ENCODE data around the gene RIMBP2.
A peak's percentile ranks its signal among the peaks of the same experiment; 100 is the strongest.

Gene RIMBP2

GRCh38 chr12:130634866-130635265 is 81.2 kb downstream of the RIMBP2 start:
- Histone ChIP-seq H3K4me1 (ENCODE audit: control insufficient read depth, low read depth, low read length) (peaks cover 25% of the 10 kb centered on the region), H3K36me3 (ENCODE audit: control insufficient read depth, low read depth, low read length) (no peaks in the 10 kb centered on the region), H3K9me3 (ENCODE audit: control insufficient read depth, low read depth, low read length) (no peaks in the 10 kb centered on the region), H3K4me3 (ENCODE audit: low read length) (no peak overlapping the region), H3K9ac (ENCODE audit: low read length) (no peak overlapping the region), H3K27ac (ENCODE audit: low read length) (no peak overlapping the region), H3K27me3 (ENCODE audit: control insufficient read depth, insufficient read depth, low read length) (peaks cover 35% of the 10 kb centered on the region)

- no peak overlapping the region for H3K27ac ChIP-seq (ENCODE audit: low read length)
- H3K27me3 ChIP-seq (ENCODE audit: control insufficient read depth, insufficient read depth, low read length): peaks cover 35% of the 10 kb centered on the region
- H3K36me3 ChIP-seq (ENCODE audit: control insufficient read depth, low read depth, low read length): no peaks in the 10 kb centered on the region
- peaks cover 25% of the 10 kb centered on the region for H3K4me1 ChIP-seq (ENCODE audit: control insufficient read depth, low read depth, low read length)
- no peaks in the 10 kb centered on the region for H3K9me3 ChIP-seq (ENCODE audit: control insufficient read depth, low read depth, low read length)
- H3K4me3 ChIP-seq (ENCODE audit: low read length): peak overlapping the region; percentile 40
- H3K9ac ChIP-seq (ENCODE audit: low read length): no peak overlapping the region
Observed at GRCh38 chr12:130633771-130634170, 82.3 kb downstream of the RIMBP2 start.

- H3K27ac ChIP-seq (ENCODE audit: low read length): no peak overlapping the region
- no peak overlapping the region for H3K9ac ChIP-seq (ENCODE audit: low read length)
- no peaks in the 10 kb centered on the region for H3K9me3 ChIP-seq (ENCODE audit: control insufficient read depth, low read depth, low read length)
- H3K4me3 ChIP-seq (ENCODE audit: low read length): no peak overlapping the region
- H3K27me3 ChIP-seq (ENCODE audit: control insufficient read depth, insufficient read depth, low read length): peaks cover 35% of the 10 kb centered on the region
- no peaks in the 10 kb centered on the region for H3K36me3 ChIP-seq (ENCODE audit: control insufficient read depth, low read depth, low read length)
- peaks cover 25% of the 10 kb centered on the region for H3K4me1 ChIP-seq (ENCODE audit: control insufficient read depth, low read depth, low read length)
Observed at GRCh38 chr12:130632642-130633041, 83.5 kb downstream of the RIMBP2 start.

GRCh38 chr12:130628304-130628703 is 87.8 kb downstream of the RIMBP2 start:
- H3K27me3 ChIP-seq (ENCODE audit: control insufficient read depth, insufficient read depth, low read length): peaks cover 15% of the 10 kb centered on the region
- H3K9ac ChIP-seq (ENCODE audit: low read length): no peak overlapping the region
- H3K27ac ChIP-seq (ENCODE audit: low read length): no peak overlapping the region
- H3K4me1 ChIP-seq (ENCODE audit: control insufficient read depth, low read depth, low read length): peaks cover 15% of the 10 kb centered on the region
- no peaks in the 10 kb centered on the region for H3K36me3 ChIP-seq (ENCODE audit: control insufficient read depth, low read depth, low read length)
- no peak overlapping the region for H3K4me3 ChIP-seq (ENCODE audit: low read length)
- no peaks in the 10 kb centered on the region for H3K9me3 ChIP-seq (ENCODE audit: control insufficient read depth, low read depth, low read length)

- Histone ChIP-seq H3K4me3 (ENCODE audit: low read length) (no peak overlapping the region), H3K9me3 (ENCODE audit: control insufficient read depth, low read depth, low read length) (no peaks in the 10 kb centered on the region), H3K36me3 (ENCODE audit: control insufficient read depth, low read depth, low read length) (no peaks in the 10 kb centered on the region), H3K4me1 (ENCODE audit: control insufficient read depth, low read depth, low read length) (peaks cover 4% of the 10 kb centered on the region), H3K9ac (ENCODE audit: low read length) (no peak overlapping the region), H3K27ac (ENCODE audit: low read length) (no peak overlapping the region), H3K27me3 (ENCODE audit: control insufficient read depth, insufficient read depth, low read length) (peaks cover 5% of the 10 kb centered on the region)
Observed at GRCh38 chr12:130627175-130627574, 88.9 kb downstream of the RIMBP2 start.

GRCh38 chr12:130626601-130627000 is 89.5 kb downstream of the RIMBP2 start:
- H3K4me1 ChIP-seq (ENCODE audit: control insufficient read depth, low read depth, low read length): peaks cover 4% of the 10 kb centered on the region
- no peak overlapping the region for H3K27ac ChIP-seq (ENCODE audit: low read length)
- no peaks in the 10 kb centered on the region for H3K9me3 ChIP-seq (ENCODE audit: control insufficient read depth, low read depth, low read length)
- H3K27me3 ChIP-seq (ENCODE audit: control insufficient read depth, insufficient read depth, low read length): peaks cover 2% of the 10 kb centered on the region
- no peaks in the 10 kb centered on the region for H3K36me3 ChIP-seq (ENCODE audit: control insufficient read depth, low read depth, low read length)
- H3K9ac ChIP-seq (ENCODE audit: low read length): no peak overlapping the region
- no peak overlapping the region for H3K4me3 ChIP-seq (ENCODE audit: low read length)

GRCh38 chr12:130625201-130625600 is 90.9 kb downstream of the RIMBP2 start:
- no peaks in the 10 kb centered on the region for H3K4me1 ChIP-seq (ENCODE audit: control insufficient read depth, low read depth, low read length)
- no peaks in the 10 kb centered on the region for H3K27me3 ChIP-seq (ENCODE audit: control insufficient read depth, insufficient read depth, low read length)
- no peak overlapping the region for H3K4me3 ChIP-seq (ENCODE audit: low read length)
- no peak overlapping the region for H3K9ac ChIP-seq (ENCODE audit: low read length)
- no peaks in the 10 kb centered on the region for H3K9me3 ChIP-seq (ENCODE audit: control insufficient read depth, low read depth, low read length)
- no peaks in the 10 kb centered on the region for H3K36me3 ChIP-seq (ENCODE audit: control insufficient read depth, low read depth, low read length)
- no peak overlapping the region for H3K27ac ChIP-seq (ENCODE audit: low read length)

GRCh38 chr12:130622803-130623202 is 93.3 kb downstream of the RIMBP2 start:
- no peaks in the 10 kb centered on the region for H3K36me3 ChIP-seq (ENCODE audit: control insufficient read depth, low read depth, low read length)
- H3K9me3 ChIP-seq (ENCODE audit: control insufficient read depth, low read depth, low read length): no peaks in the 10 kb centered on the region

GRCh38 chr12:130621696-130622298 is 94.3 kb downstream of the RIMBP2 start:
- Histone ChIP-seq H3K27ac (ENCODE audit: low read length) (no peak overlapping the region), H3K27me3 (ENCODE audit: control insufficient read depth, insufficient read depth, low read length) (no peaks in the 10 kb centered on the region), H3K36me3 (ENCODE audit: control insufficient read depth, low read depth, low read length) (no peaks in the 10 kb centered on the region), H3K4me1 (ENCODE audit: control insufficient read depth, low read depth, low read length) (no peaks in the 10 kb centered on the region), H3K9me3 (ENCODE audit: control insufficient read depth, low read depth, low read length) (no peaks in the 10 kb centered on the region), H3K4me3 (ENCODE audit: low read length) (no peak overlapping the region), H3K9ac (ENCODE audit: low read length) (no peak overlapping the region)

More at GRCh38 chr12:130622803-130623202, 93.3 kb downstream of the RIMBP2 start:
- Histone ChIP-seq H3K4me1 (ENCODE audit: control insufficient read depth, low read depth, low read length) (no peaks in the 10 kb centered on the region), H3K27me3 (ENCODE audit: control insufficient read depth, insufficient read depth, low read length) (no peaks in the 10 kb centered on the region), H3K9ac (ENCODE audit: low read length) (no peak overlapping the region), H3K4me3 (ENCODE audit: low read length) (no peak overlapping the region), H3K27ac (ENCODE audit: low read length) (no peak overlapping the region)

GRCh38 chr12:130620756-130621155 is 95.3 kb downstream of the RIMBP2 start:
- no peak overlapping the region for H3K4me3 ChIP-seq (ENCODE audit: low read length)
- H3K9me3 ChIP-seq (ENCODE audit: control insufficient read depth, low read depth, low read length): no peaks in the 10 kb centered on the region
- H3K9ac ChIP-seq (ENCODE audit: low read length): no peak overlapping the region
- H3K4me1 ChIP-seq (ENCODE audit: control insufficient read depth, low read depth, low read length): no peaks in the 10 kb centered on the region
- H3K27ac ChIP-seq (ENCODE audit: low read length): no peak overlapping the region
- H3K36me3 ChIP-seq (ENCODE audit: control insufficient read depth, low read depth, low read length): no peaks in the 10 kb centered on the region
- H3K27me3 ChIP-seq (ENCODE audit: control insufficient read depth, insufficient read depth, low read length): no peaks in the 10 kb centered on the region

GRCh38 chr12:130620281-130620680 is 95.8 kb downstream of the RIMBP2 start:
- no peak overlapping the region for H3K27ac ChIP-seq (ENCODE audit: low read length)
- no peak overlapping the region for H3K9ac ChIP-seq (ENCODE audit: low read length)
- no peaks in the 10 kb centered on the region for H3K9me3 ChIP-seq (ENCODE audit: control insufficient read depth, low read depth, low read length)
- H3K27me3 ChIP-seq (ENCODE audit: control insufficient read depth, insufficient read depth, low read length): no peaks in the 10 kb centered on the region
- no peaks in the 10 kb centered on the region for H3K36me3 ChIP-seq (ENCODE audit: control insufficient read depth, low read depth, low read length)
- no peak overlapping the region for H3K4me3 ChIP-seq (ENCODE audit: low read length)
- no peaks in the 10 kb centered on the region for H3K4me1 ChIP-seq (ENCODE audit: control insufficient read depth, low read depth, low read length)

- no peaks in the 10 kb centered on the region for H3K27me3 ChIP-seq (ENCODE audit: control insufficient read depth, insufficient read depth, low read length)
- no peak overlapping the region for H3K4me3 ChIP-seq (ENCODE audit: low read length)
- no peak overlapping the region for H3K9ac ChIP-seq (ENCODE audit: low read length)
- H3K27ac ChIP-seq (ENCODE audit: low read length): no peak overlapping the region
- H3K9me3 ChIP-seq (ENCODE audit: control insufficient read depth, low read depth, low read length): no peaks in the 10 kb centered on the region
- H3K4me1 ChIP-seq (ENCODE audit: control insufficient read depth, low read depth, low read length): no peaks in the 10 kb centered on the region
- H3K36me3 ChIP-seq (ENCODE audit: control insufficient read depth, low read depth, low read length): no peaks in the 10 kb centered on the region
Observed at GRCh38 chr12:130619385-130620001, 96.6 kb downstream of the RIMBP2 start.
